Left ventricle myocardium inferior (tissue), 1 donor: ENCODE measurements around the gene MEF2A. TPM values are rescaled to one million over a fixed set of nuclear protein-coding genes. Genes with fewer than 3 reads are reported as not detected.

Experiments used
- DNase-seq: peaks from one replicate; pipeline ENCODE4 v3.0.0-alpha.2; 2020
- H3K27ac ChIP-seq: fragments of 200-600 bp; replicated peaks from 2 replicates; pipeline ENCODE4 v1.8.0; 2021
- H3K27me3 ChIP-seq: fragments of 200-600 bp; 2 replicates; pipeline ENCODE4 v1.8.0; 2021; ENCODE audit warnings: low read depth
- H3K36me3 ChIP-seq: fragments of 200-600 bp; 2 replicates; pipeline ENCODE4 v1.8.0; 2021
- H3K4me1 ChIP-seq: fragments of 200-600 bp; 2 replicates; pipeline ENCODE4 v1.8.0; 2021
- H3K4me3 ChIP-seq: fragments of 200-600 bp; 2 replicates; pipeline ENCODE4 v1.8.0; 2021; ENCODE audit warnings: mild to moderate bottlenecking, moderate library complexity
- H3K9me3 ChIP-seq: fragments of 200-600 bp; replicated peaks from 2 replicates; pipeline ENCODE4 v1.8.0; 2021
- CTCF ChIP-seq: fragments of 200-600 bp; IDR thresholded peaks from 2 replicates; pipeline ENCODE4 v1.8.0; 2021; ENCODE audit warnings: antibody characterized with exemption, mild to moderate bottlenecking, borderline replicate concordance
- intact Hi-C: fragments of 100-400 bp; cut with micrococcal nuclease; formaldehyde crosslinking; loops from one replicate; pipeline ENCODE4 v1.11.0; 2022
- total RNA-seq: library from RNA; stranded (reverse); fragmentation: NEBNext Ultra II Directional; extraction: Animal tissue kit (Norgen Biotek cat#: 25700); gene quantifications from one replicate; pipeline ENCODE4 v1.2.1, GENCODE V29; 2021
- donor health status: DM: no; HTN: yes; CAD: no; lungs with severe emphysema.

Gene MEF2A
- total RNA-seq, 1 donor from 2014 or later, result 152 TPM

DNA sequence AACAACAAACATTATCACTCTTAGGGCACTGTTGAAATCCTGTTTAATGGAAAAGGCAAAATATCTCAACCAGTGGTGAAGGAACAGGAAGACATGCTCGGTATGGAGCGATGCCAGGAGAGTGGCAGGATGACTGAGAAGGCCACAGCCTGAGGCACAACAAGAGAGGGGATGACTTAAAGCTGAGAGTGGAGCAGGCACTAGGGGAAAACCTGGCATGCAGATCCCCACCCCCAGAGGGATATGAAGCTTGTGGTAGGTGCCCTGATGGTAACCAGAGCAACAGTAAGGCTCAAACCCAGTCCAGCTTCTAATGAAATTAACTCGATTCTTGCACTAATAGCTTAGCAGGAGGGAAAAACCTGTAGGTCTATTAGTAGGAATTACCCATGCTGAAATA, 127.0 kb downstream of the MEF2A start:
- Histone ChIP-seq H3K9me3 (no peaks in the 10 kb centered on the region), H3K27me3 (no peaks in the 10 kb centered on the region), H3K4me3 (no peak overlapping the region), H3K36me3 (peaks cover 69% of the 10 kb centered on the region), H3K27ac (peak overlapping the region; percentile 31), H3K4me1 (peaks cover 50% of the 10 kb centered on the region)
- TF ChIP-seq CTCF, result no peak
- no peak for DNase-seq
- intact Hi-C loops, result no loop called here

DNA sequence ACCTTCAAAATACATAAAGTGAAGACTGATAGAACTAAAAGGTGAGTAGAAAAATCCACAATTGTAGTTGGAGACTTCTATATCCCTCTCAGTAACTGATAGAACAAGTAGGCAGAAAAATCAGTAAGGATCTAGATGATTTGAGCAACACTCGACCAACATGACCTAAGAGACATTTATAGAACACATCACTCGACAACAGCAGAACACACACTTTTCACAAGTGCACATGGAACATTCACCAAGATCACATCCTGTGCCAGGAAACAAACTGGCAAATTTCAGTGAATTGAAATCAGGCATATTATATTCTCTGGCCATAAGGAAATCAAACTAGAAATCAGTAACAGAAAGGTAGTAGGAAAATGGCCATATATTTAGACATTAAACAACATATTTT, 130.3 kb downstream of the MEF2A start:
- no peaks in the 10 kb centered on the region for H3K9me3 ChIP-seq
- intact Hi-C loops, result no loop called here
- no peaks in the 10 kb centered on the region for H3K27me3 ChIP-seq
- H3K4me3 ChIP-seq, result no peak overlapping the region
- peaks cover 49% of the 10 kb centered on the region for H3K36me3 ChIP-seq
- peaks cover 49% of the 10 kb centered on the region for H3K4me1 ChIP-seq
- TF ChIP-seq CTCF, result no peak
- no peak for DNase-seq
- H3K27ac ChIP-seq, result peak overlapping the region; percentile 28

DNA sequence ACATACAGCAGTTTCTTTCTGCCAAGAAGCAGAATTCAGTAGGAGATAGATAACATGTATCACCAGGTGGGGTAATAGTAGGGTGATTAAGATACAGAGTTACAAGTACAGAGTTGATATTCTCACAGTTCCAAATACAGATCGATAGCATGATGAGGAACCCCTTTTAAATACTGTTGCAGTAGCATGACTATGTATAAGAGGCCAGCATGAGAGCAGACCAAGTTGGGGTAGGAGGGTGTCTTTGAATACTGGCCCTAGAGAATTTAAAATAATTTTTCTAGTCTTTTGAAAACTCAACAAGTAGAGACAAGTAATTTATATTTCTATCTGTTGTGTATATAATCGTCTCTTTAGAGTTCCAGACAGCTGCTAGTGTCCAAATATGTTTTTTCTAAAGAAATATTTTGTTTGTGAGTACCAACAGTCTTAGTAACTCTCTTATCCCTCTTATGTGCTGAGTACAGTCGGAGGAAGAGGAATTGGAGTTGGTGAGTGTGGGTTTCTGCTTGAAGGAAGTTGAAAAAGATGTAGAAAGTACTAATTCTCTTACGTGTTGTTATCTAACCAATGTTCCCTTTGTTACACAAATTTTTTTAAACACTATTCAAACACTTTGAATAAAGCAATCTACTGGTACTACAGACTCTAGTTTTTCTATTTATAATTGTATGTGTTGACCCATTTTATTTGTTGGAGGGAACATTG, 137.3 kb downstream of the MEF2A start:
- Histone ChIP-seq H3K4me3 (peak overlapping the region; percentile 37), H3K27me3 (no peaks in the 10 kb centered on the region), H3K27ac (peak overlapping the region; percentile 90), H3K4me1 (peaks cover 57% of the 10 kb centered on the region), H3K36me3 (peaks cover 4% of the 10 kb centered on the region), H3K9me3 (no peaks in the 10 kb centered on the region)
- TF ChIP-seq CTCF, result no peak
- DNase-seq, result no peak
- intact Hi-C loops, result loop anchor here (10.0 kb wide), 1 partner anchor 138 kb away; the partner anchor contains the start of gene MEF2A

DNA sequence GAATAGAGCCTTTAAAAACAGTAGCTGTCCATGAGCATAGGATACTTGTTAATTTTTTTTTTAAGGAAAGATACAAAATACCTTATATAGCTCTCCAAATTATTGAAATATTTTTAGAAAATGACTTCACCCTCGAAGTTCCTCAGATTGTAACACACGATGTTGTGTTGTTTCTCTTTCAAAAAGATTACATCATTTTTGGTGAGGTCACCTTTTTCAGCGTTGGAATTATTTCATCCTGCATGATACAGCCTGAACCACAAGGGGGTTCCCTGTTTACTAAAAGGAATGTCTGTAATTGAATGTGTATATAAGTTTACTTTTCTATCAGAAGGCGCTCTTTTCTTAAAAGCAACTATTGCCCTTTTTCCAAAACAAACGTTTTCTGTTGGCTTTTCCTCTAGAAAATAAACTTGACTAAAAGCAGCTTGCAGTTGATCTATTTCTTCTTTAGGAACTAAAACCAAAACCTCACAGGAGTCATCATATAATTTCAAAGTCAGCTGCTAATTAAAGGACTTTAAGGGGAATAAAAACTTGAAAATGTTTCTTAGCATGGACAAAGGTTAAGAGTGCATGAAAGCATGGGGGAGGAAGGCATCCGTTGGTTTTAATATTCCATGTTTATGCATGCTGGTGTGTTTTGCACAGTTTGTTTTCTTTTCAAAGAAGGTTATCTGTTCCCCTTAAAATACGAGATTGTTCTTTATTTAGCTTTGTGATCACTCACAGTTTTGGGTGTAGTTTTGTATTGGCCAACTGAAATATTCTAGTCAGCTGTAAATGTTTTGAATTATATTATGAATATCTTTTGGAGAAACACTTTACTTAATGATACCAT, 138.0 kb downstream of the MEF2A start:
- DNase-seq, result no peak
- H3K27ac ChIP-seq, result peak overlapping the region; percentile 90
- peak overlapping the region; percentile 37 for H3K4me3 ChIP-seq
- peaks cover 65% of the 10 kb centered on the region for H3K4me1 ChIP-seq
- H3K9me3 ChIP-seq, result no peaks in the 10 kb centered on the region
- intact Hi-C loops, result loop anchor here (10.0 kb wide), 1 partner anchor 139 kb away; the partner anchor contains the start of gene MEF2A
- H3K36me3 ChIP-seq, result peaks cover 4% of the 10 kb centered on the region
- TF ChIP-seq CTCF, result peak; percentile 78
- H3K27me3 ChIP-seq, result no peaks in the 10 kb centered on the region

- peak; percentile 82 for TF ChIP-seq CTCF
- Histone ChIP-seq H3K4me3 (peak overlapping the region; percentile 37), H3K36me3 (peaks cover 4% of the 10 kb centered on the region), H3K4me1 (peaks cover 71% of the 10 kb centered on the region), H3K9me3 (no peaks in the 10 kb centered on the region), H3K27ac (peak overlapping the region; percentile 90), H3K27me3 (no peaks in the 10 kb centered on the region)
- intact Hi-C loops, result loop anchor here (10.0 kb wide), 1 partner anchor 140 kb away; the partner anchor contains the start of gene MEF2A
- no peak for DNase-seq
Measured at GRCh38 chr15:99704444-99704838, 138.7 kb downstream of the MEF2A start.
